HG03457 (cell line): ENCODE measurements around the gene MRPS7.
"Not testable (repeated sequence)": the region's sequence is repeated elsewhere in the genome, so short reads cannot be mapped to it uniquely, and the experiment has no call there.

Experiments
- ATAC-seq: cut with Tn5 transposase; IDR thresholded peaks from one replicate; pipeline ENCODE4 v1.9.1; 2021; ENCODE audit warnings: moderate number of reproducible peaks; ENCODE audit not compliant: unreplicated experiment

MRPS7 gene

DNA sequence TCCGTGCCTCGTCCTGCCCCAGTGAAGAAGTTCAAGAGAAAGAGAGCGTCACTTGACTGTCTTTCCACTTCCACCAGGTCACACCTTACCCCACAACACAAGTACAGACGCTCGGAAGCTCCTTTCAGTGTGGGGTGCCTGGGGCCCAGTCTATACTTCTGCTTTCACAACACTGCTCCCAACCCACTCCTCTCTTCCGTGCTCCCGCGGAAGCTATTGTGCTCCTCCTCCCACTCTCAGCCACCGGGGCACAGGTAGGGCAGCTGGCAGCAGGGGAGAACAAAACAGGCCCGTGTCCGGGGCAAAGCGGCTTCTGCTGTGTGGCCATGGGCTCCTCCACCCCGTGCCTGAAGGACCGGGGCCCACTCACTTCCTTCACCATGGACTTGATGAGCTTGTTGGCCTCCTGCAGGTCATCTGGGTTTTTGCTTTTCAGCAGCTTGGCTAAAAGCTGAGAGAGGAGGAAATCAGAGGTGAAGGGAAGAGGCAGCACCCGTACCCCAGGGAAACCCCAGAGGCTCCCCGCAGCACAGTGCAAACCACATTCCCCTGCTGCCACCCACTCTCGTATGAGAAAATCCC, 19.1 kb upstream of the MRPS7 start:
- ATAC-seq, result no peak

DNA sequence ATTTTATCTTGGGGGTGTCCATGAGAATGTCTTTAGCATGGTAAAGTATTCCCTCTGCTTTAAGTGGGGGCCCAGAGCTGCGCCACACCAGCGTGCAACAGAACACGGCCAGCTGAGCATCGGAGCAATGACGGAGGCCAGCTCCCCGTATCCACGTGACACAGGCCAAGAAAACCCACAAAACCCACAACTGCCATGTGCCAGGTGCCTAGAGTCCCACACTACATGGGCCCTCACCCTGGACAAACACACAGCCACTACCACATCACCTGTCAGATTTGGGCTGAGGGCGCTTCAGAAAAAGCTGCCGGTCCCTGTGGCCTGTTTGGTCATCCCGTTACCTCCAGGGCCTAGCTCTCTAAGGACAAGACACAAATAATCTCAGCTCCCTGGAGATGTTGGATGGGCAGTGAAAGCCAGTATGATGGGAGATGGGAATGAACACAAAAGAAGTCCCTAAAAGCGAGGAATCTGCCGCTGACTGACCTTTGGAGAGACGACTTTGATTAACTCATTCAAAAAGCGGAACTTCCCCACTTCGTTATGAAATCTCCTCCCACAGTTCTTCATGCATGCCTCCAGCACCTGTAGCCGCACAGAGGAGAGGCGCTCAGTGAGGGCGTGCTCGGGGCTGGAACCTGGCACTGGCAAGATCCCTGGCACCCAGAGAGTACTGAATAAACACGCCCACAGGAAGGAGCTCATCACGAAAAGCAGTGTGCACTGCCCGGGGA, 17.4 kb upstream of the MRPS7 start:
- no peak for ATAC-seq

DNA sequence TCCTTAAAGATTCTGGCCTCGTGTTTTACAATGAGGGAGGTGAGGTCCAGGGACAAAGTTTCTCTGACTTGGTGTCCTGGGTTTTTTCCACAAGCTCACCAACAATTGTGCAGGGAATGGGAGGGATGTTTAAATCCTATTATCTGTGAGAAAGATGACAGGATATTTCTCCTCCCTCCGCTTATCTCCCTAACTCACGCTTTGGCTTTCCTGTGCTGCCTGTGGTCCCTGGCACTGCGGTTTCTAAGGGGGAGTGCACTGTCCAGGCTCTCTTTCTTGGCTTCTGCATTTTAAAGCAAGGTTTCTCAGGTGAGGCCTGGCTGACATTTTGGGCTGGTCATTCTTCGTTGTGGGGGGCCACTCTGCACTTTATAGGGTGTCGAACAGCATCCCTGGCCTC, 16.7 kb upstream of the MRPS7 start:
- ATAC-seq, result no peak

DNA sequence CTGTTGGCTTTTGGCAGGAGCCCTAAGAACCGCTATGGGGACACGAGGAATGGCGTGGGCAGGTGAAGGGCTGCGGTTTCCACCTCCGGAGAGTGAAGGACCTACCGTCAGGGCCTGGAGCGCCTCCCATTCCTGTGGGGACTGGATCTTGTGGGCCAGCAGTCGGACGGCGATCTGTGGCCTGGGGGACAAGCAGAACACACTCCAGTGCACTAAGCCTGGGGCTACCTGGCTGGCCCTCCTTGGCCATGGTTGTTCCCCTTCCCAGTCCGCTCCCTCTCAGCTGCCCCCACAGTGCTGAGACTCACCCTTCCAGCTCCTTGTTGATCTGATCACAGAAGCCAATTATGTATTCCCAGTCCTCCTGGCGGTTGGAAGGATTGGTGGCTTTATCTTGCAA, 15.3 kb upstream of the MRPS7 start:
- ATAC-seq, result no peak

DNA sequence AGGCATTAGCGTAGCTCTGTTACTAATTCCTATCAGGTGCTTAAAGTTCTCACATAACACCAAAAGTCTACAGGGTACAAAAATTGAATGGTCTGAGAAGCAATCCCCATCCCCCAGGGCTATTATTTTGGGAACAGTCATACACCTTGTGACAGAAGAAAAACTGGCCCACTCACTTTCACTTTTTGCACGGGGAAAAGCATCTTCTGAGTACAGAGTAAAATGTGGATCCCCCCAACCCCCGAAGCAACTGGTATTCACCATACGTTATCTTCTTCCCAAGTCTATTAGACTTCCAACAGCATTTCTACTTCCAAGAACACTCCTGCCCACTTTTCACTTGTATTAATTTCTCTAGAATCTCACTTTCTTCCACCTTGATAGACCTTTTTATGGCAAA, 12.1 kb upstream of the MRPS7 start:
- ATAC-seq, result no peak

DNA sequence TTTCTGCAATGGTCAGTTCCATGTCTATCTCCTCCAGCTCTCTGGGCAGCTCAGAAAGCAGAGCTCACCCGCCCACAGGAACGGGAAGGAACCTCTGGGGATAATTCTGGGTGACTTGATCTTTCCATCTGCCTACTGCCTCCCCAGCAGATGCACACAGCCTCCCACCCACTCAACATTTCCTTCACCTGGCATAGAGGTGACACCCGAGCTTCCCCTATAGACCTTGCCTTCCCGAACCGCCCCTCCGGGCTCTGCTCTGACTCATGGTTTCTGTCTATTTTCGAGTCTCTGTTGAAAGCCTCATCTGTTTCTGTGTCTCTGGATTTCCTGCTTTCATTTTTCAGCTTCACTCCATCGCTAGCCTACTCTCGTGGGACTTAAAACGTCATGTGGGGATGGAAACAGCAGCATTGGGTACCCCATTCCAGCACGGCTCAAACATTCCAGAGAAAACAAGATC, 11.6 kb upstream of the MRPS7 start:
- peak; percentile 71 for ATAC-seq

DNA sequence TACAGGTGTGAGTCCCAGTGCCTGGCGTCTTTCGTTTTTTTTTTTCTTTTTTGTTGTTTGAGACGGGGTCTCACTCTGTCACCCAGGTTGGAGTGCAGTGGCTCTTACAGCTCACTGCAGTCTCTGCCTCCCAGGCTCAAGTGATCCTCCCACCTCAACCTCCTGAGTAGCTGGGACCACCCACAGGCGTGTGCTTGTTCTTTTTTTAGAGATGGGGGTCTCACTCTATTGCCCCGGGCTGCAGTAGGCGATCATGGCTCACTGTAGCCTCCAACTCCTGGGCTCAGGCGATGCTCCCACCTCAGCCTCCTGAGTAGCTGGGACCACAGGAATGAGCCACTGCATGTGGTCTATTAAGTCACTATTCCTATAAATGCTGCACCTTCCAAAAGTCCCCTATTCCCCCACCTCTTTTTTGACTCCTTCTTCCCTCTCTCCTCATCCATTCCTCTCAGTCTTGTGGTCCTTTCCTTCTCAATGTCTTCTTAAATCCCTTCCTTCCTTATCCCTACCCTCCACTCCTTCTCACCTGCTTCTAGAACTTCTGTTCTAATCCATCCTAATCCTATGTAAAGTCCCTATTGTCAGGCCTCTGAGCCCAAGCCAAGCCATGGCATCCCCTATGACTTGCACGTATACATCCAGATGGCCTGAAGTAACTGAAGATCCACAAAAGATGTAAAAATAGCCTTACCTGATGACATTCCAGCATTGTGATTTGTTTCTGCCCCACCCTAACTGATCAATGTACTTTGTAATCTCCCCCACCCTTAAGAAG, 9.5 kb upstream of the MRPS7 start:
- ATAC-seq, result no peak

DNA sequence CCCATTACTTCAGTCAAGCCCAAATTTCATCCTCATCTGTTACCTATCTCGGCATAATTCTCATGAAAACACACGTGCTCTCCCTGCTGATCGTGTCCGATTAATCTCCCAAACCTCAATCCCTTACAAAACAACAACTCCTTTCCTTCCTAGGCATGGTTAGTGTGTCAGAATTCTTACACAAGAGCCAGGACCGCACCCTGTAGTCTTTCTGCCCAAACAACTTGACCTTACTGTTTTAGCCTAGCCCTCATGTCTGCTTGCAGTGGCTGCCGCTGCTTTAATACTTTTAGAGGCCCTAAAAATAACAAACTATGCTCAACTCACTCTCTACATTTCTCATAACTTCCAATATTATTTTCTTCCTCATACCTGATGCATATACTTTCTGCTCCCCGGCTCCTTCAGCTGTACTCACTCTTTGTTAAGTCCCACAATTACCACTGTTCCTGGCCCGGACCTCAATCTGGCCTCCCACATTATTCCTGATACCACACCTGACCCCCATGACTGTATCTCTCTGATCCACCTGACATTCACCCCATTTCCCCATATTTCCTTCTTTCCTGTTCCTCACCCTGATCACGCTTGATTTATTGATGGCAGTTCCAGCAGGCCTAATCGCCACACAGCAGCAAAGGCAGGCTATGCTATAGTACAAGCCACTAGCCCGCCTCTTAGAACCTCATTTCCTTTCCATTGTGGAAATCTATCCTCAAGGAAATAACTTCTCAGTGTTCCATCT, 5.6 kb upstream of the MRPS7 start:
- ATAC-seq, result not testable (repeated sequence)

DNA sequence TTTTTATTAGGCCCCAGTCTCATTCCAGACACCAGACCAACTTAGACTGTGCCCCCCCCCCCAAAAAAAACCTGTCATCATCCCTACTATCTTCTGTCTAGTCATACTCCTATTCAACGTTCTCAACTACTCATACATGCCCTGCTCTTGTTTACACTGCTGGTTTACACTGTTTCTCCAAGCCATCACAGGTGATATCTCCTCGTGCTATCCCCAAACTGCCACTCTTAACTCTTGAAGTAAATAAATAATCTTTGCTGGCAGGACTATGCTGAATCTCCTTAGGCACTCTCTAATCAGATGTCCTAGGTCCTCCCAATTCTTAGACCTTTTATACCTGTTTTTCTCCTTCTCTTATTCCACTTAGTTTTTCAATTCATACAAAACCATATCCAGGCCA, 4.5 kb upstream of the MRPS7 start:
- not testable (repeated sequence) for ATAC-seq

DNA sequence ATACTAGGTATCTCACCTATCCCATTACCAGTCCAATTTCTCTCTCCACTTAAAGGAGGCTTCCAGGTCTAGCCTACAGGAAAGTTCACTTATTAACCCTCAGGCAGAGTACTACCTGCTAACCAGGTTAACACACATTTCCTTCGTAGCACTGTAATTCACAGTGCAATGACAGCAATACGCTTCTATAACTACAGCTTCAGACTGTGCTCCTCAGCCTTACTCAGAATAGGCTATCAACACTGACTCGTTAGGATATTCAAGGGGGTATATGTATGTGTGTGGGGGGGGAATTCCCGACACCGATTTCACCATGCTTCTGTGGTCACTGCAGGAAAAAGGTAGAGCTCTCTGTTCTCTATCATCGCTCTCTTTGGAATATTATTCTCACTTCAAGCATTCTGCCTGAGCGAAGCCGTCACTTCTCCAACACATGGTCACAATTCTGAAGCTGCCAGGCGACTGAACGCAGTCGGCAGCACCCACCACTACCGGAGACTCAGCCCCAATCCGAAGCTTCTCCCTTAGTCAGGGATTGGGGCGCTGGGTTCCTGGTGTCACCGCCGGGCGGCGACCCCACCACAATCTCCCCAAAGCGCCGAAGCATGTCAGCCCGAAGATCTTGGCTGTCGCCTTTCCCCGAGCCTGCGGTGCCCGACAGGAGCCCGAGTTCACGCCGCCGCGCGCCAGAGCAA, 891 bp upstream of the MRPS7 start:
- peak; percentile 18 for ATAC-seq

DNA sequence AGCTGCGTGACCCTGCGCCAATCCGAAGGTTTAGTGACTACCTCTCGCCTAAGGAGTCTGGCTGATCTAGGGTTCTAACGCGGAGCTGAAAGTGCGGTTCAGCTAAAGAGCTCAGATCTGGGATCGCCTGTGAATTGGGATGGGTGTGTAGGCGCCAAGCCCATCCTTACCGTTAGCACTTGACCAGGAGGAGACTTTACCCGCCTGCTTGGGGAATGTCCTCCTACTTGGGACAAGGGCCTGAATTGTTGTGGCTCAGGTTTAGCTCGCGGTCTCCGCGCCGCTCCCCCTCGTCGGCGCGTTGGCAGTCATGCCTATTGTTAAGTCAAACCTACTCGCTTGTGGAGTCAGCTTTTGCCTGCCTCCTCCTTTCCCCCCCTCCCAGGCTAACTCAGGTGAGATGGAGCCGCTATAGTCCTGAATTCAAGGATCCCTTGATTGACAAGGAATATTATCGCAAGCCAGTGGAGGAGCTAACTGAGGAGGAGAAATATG, 480 bp downstream of the MRPS7 start:
- no peak for ATAC-seq

DNA sequence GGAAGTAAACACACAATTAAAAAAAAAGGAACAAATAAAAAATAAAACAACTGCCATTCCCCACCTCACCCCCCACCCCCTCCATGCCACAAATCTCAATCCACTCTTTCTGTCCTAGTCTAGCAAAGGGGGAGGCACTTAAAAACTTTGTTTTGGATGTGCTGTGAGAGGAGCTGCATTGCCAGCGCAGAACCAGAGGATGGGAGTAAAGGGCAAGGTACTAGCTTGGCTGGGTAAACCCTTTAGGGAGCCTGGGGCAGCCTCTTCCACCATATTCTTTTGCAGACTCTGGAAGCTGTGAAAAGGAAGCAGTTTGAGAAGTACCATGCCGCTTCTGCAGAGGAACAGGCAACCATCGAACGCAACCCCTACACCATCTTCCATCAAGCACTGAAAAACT, 1.4 kb downstream of the MRPS7 start:
- ATAC-seq, result no peak

DNA sequence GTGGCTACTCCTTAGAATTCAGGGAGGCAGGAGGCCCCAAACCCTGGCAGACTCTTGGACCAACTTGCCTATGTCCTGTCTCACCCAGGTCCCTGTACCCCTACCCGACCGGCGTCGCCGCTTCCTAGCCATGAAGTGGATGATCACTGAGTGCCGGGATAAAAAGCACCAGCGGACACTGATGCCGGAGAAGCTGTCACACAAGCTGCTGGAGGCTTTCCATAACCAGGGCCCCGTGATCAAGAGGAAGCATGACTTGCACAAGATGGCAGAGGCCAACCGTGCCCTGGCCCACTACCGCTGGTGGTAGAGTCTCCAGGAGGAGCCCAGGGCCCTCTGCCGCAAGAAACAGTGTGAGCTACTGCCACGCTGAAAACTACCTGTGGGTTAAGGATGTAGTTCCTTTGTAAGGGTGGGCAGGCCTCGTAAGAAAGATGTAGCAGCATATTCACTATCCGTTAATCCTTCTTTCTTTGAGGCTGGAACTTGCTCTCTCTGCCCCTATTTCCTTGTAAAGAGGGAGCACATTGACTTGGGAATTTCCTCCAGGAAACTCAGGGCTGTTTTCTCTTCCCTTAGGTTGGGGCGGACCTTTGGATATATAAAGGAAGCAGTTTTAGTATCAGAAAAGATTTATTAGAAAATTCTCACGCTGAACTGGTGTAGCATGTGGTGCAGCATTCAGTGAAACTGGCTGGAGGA, 4.1 kb downstream of the MRPS7 start:
- ATAC-seq, result no peak

DNA sequence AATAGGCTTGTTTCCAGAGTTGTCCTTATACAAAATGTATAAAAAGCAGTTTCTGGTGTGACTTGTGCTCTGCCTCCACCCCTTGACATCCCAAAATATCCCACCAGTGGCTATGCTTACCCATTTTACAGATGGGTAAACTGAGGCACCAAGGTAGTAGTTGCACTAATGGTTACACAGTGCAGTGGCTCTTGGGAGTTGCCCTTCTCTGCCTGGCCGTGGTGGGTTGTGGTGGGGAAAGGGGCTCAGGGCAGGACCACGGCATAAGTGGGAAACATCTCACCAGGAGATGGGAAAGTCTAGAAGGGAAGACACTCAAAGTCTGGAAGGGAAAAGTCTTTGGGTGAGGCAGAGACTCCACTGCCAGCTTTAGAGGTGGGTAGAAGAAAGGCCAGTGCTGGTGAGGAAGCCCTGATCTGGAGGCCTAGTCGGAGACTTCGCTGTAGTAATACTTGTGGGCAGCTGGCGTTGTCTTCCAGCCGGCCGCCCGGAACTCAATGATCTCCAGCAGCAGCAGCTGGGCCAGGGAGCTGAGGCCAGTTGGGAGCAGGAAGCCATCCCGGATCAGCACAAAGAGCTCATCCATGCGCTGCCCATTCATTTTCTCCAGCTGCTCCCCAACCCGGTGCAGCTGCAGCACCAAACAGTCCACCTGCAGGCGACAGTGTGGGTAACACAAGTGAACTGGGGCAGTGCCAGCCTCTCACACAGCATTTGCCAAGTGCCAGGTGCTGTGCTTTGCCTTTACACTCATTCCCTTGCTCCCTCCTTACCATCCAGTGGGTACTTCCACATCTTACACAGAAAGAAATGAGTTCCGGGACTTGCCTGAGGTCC, 4.9 kb downstream of the MRPS7 start:
- no peak for ATAC-seq

DNA sequence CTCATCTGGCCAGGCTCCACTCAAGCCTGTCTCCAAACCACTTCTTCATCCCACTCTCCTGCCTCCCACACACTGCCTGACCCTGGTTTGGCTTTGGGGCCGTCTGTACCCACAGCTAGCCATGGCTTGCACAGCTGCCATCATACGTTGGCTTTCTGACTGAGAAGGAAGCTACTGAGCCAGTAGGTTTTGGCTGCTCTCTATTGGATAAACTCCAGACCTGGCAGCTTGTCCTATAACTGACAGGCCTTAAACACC, 5.4 kb downstream of the MRPS7 start:
- no peak for ATAC-seq

DNA sequence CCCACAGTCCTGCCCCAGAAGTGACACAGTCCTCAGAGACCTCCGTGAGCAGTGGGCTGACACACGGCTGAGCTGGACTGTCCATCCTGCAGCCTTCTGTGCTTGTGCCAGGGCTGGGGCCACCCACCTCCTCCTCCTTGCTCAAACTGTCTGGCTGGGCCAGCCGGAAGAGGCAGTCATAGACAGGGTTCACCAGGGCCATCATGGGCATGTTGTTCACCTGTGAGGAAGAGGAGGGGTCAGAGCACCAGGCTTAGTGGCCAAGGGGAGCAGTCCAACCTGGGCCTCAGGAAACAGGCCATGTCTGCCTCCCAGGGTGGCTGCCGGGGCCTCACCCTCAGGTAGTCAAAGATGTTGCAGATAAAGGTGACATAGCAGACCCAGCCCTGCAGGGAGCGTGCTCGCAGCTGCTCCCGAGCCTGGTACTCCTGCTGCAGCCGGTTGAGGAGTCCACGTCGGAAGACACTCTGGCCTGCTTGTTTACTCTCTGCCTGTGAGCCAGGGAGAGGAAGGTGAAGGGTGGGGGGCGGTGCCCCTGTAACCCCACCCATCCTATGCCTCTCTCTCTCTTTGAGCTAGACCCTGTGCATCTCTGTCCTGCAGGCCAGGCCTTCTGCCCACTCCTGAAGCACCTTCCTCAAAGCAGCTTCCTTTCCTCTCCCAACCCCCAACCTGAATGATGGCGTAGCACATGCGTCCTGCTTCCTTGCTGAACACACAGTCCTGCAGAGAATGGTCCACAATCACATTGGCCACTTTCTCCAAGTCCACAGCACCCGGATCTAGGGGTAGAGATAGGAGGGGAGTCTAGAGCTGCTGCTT, 5.9 kb downstream of the MRPS7 start:
- ATAC-seq, result no peak

DNA sequence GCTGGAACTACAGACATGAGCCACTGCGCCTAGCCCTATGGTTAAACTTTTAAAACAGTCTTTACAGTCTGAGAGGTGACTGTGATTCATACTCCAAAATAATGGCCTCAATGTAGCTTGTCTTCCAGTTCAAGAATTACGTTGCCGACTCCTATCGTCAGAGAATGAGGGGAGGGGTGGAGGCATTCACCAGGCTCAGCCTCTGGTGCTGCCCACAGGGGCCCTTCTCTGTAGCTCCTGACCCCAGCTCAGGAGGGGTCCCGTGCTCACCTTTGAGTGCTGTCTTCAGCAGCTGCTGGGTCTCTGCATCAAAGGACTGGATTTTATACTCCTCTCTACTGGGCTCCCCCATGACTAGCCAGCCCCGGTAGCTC, 8.2 kb downstream of the MRPS7 start:
- no peak for ATAC-seq

DNA sequence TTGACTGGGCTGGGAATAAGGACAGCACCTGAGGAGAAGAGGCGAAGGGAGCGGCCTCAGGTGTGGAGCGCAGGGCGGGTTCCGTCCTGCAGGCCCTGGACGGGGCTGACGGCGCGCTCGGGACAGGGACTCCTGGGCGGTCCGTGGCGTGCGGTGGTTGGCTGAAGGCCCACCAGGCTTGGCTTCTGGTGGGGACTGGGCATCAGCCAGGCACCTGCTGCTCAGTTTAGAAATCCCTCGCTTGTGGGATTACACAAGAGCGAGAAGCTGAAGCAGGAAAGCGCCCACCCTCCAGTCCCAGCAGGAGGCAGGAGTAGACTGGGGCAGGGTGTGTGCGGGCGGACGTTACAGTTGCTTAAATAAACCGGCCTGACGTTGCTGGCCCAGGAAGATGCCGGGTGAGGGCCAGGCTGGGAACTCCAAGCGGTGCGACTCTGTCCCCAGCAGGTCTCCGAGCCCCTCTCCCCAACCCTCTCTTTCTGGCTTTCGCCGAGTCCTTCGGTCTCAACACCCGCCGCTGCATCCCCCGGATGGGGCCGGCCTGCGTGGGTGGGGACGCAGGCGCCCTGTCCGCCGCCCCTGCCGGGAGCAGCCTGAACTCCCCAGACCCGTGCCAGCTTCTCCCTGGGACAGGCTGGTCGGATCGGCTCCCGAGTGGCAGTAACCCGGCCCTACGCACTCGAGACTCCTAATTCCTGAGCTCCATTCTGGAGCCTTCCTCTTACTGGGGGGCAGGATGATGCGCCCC, 8.7 kb downstream of the MRPS7 start:
- ATAC-seq, result no peak
